ENCODE results near the gene ITGA5.

Gene ITGA5

DNA sequence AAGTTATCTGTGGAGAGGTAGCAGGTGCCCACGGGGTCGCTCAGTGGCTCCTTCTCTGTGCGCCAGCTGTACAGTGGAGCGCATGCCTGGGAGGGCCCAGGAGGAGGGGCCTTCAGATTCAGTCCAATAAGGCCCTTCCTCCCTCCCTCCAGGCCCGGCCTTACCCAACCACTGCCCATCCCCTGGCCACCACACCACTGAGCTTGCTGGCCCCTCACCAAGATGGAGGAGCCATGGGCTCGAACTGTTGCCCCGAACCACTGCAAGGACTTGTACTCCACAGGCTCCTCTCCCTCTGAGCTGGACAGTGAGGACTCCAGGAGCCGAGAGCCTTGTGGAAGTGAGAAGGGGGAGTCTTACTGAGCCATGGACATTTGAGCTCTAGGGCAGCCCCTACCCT lies 9.8 kb downstream of the ITGA5 start:
- DNase-seq, result no peak

DNA sequence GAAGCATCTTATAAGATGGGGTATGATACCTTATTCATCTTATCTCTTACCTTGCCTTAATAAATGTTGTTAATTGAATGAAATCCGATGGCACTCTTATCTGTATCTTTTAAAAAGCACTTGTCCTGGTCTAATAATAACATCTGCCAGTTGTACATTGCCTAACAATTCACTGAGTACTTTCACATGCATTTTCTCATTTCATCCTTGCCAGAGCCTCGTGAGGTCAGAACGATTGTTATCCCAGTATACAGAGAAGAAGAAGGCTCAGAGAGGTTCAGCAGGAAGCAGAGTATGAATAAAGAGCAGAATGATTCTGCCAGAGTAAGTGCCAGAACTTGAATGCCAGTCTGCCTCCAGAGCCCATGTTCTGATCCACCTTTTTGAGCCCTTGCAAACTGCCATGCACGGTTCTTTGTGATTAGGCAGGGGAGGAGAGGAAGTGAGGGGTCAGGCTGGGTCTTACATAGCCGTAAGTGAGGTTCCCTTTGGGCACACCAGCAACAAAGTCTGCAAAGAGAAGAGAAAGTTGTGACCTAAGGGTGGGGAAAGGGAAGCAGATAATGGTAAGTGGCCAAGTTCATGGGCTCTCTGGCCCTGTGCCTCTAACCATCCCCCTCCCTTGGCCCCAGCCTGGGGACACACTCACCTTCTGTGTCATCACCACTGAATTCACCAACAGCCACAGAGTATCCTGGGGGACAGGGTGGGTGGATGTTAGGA lies 11.7 kb downstream of the ITGA5 start:
- peak; percentile 77 for DNase-seq

DNA sequence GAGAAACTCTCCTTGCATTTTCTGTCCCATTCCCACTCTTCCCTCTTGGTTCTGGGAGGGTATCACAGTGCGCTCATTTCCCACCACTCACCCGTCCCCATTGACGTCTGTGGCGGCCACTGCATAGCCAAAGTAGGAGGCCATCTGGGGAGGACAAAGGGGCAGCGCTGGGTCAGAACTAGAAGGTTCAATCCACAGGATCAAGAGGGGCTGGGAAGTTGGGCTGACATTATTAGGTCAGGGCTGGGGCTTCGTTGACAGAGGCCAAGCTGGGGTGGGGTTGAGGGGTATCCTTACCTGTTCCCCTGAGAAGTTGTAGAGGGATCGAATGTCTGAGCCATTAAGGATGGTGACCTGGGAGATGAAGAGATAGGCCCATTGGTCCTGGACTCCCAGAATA lies 13.5 kb downstream of the ITGA5 start:
- no peak for DNase-seq

DNA sequence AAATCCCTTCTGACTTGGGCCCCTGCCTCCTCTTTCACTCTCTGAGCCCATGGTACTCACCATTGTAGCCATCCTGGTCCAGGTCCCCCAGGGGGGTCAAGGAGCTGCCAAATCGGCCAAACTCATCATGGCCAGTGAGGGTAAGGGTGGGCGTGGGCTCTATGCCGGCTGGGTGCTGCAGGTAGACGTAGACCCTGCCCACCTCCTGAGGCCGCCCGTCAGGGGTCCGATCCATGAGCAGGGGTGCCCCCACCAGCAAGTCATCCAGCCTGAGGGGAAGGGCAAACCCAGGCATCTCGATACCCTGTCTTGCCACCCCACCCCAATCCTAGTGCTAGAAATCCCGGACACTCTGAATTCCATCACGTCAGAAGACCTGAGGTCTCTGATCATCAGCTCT lies 14.0 kb downstream of the ITGA5 start:
- no peak for DNase-seq

DNA sequence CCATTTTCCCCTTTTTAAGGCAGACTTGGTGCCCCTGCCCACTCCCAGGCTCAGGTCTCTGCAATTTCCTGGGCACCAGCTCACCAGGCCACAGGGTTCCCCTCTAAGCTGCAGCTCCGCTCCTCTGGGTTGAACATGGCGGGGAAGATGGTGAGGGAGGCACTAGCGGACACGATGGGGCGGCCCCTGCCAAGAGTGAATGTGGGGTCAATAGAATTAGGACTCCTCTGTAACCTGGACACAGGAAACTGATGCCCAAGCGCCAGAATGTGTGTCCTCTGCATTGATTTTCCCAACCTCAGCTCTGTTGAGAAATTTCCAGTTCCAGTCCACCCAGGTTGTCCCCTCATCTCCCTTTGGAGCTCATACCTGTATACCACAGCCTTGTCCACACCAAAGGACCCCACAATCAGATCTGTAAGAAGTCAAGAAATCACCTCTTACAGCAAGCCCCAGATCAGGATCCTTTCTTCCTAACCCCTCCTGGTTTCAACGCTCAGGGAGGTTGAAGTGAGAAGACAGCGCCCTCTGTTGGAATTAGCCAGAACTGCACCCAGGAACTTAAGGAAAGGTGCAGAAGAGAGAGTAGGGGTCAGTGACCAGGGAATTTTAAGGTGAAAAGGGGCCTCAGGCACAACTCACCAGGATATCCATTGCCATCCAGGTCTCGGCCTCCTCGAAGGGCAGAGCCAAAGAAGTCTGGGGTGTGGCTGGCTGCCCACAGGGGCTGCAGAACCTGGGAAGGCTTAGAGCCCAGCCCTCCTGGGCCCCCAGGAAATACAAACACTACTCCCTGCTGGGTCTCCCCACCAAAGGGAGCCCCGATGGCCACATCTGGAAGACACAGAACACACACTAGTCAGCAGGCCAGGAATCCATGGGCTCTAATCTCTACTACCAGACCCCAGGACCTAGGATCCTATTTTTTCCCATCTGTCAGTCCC lies 14.7 kb downstream of the ITGA5 start:
- peak; percentile 66 for DNase-seq

DNA sequence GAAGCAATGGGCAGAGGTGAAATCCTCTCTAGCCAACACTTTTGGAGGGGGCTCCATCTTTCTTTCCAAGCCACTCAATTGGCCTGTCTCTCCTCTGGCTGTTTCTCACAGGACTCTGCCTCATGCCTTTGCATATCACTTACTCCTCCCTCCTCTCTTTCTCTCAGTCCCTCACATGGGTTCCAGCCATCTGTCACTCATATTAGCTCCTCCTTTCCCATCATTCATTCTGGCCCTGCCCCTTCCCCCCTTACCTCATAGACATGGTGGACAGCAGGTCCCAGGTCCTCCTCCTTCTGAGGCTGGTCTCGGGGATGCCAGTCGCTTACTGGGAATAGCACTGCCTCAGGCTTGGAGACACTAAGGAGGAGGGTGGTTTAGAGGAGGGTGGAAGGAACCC lies 17.9 kb downstream of the ITGA5 start:
- no peak for DNase-seq

DNA sequence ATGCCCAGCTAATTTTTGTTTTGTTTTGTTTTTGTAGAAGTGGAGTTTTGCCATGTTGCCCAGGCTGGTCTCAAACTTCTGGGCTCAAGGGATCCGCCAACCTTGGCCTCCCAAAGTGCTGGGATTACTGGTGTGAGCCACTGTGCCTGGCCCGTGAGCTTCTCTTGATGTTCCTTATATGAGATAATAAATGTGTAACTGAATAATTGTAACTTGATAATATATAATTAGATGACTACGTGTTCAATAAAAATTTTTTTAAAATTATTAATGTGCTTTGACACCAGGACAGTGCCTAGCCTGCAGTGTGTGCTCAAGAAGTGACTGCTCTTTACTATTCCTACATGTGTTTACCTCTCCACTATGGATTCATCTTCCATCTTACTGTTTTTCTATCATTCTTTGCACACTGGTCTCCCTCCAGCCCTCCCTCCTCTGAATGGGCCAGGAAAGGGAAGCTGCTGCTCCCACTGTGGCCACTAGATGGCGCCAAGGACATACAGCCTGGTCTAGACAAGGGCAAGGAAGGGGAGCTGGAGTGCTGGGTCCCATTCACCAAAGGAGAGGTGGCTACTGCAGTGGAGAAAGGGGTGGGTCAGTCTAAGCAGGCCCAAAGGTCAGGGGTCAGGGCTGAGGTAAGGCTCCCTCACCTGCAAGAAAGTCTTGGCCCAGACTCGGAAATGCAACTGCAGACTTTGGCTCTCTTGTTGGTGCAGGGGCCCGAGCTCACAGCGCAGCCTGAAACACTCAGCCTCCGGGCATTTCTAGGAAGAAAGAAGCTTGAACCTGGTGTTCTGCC lies 19.9 kb downstream of the ITGA5 start:
- DNase-seq, result peak; percentile 79

DNA sequence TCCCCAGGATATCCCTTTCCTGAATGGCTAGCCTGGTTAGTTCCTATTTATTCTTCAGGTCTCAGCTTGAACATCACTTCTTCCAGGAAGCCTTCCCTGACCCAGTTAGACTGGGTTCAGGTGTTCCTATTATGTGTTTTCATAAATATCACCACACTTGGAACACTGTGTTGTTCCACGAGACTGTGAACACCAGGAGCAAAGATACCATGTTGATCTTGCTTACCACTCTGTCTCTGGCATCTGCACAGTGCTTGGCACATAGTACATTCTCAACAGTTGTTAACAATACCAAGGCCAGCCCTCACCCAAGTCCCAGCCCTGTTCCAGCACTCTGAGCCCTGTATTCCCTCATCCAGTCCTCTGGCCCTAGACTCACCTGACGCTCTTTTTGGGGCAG lies 20.8 kb downstream of the ITGA5 start:
- DNase-seq, result no peak

DNA sequence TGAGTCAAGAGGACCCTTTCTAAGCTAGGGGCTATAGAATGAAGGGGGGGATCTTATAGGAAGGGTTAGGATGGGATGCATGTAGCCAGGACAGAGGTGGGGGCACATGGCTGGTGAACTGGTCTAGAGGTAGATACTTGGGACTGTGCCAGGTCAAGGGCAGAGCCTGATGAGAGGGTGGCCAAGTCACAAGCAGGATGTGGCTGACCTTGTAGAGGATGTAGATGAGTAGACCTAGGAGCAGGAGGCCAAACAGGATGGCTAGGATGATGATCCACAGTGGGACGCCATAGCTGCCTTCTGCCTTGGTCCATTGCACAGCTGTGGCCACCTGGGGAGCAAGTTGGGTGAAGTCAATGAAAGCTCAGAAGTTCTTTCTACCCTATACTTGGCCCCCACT lies 21.9 kb downstream of the ITGA5 start:
- no peak for DNase-seq

DNA sequence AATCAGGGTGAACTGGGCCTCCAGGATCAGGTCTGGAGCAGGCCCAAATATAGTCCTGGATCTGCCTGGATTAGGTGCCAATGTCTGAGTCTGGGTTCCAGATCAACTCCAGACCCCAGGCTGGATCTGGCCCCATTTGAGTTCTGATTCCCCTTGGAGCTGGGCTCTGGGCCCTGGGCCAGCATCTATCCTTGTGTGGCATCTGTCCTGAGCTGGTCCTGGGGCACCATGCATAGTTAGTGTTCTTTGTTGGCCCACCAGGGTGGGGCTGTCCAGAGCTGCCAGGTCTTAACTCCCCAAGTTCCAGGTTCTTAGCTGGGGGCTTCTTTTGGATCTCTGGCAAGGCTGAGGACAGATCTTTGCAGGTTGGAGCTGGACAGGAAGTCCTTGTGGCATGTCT lies 23.5 kb downstream of the ITGA5 start:
- DNase-seq, result no peak

DNA sequence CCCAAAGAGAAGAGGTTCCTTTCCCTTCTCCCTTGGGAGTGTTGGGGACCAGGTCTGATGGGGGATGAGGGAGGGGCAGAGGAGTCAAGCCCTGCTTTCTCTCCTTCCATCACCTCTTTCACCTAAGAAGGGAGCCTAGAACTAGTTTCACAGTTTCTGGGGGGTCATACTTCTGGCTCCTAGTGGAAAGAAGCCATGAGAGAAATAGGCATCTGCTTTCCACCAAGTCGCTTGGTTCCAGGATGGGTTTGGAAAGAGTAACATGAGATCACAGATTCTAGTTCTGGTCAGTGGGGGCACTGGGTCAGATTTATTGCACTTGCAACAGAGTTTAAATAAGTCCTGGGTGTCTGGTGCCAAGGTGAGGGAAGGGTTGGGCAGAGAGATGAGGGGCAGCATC lies 24.1 kb downstream of the ITGA5 start:
- no peak for DNase-seq

DNA sequence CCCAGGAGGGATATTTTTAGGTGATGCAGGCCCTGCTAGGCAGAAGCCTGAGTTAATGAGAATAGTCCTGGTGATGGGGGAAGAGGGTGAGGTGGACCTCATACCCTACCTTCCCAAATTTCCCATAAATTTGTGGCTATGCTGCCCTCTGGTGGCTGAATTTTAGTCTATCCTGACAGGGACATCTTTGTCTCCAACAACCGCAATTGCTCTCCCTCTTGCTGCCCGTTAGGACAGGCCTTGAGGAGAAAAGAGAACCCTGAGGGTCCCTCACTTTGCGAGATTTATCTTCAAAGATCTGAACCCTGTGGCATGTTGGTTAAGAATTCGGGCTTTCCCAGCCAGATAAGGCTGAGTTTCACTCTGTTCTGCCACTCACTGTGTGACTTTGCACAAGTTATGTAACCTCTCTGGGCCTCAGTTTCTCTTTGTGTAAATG lies 24.8 kb downstream of the ITGA5 start:
- DNase-seq, result peak; percentile 75

DNA sequence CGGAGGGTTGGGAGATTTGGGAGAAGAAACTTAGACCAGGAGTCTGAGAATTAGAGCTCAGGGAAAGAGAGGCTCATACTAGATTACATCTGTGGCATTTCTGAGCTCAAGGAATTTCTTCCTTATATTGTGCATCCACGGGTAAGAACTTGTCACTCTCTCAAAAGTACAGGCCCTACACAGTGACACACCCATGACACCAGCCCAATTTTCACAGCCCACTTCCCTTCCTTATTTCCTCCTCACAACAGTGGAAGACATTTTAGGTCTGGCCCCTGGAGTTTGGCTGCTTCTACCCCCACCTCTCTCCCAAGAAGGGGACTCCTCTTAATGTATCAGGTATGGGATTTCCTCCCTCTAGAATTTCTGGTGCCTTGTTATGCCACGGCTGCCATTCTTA lies 25.3 kb downstream of the ITGA5 start:
- peak; percentile 58 for DNase-seq

DNA sequence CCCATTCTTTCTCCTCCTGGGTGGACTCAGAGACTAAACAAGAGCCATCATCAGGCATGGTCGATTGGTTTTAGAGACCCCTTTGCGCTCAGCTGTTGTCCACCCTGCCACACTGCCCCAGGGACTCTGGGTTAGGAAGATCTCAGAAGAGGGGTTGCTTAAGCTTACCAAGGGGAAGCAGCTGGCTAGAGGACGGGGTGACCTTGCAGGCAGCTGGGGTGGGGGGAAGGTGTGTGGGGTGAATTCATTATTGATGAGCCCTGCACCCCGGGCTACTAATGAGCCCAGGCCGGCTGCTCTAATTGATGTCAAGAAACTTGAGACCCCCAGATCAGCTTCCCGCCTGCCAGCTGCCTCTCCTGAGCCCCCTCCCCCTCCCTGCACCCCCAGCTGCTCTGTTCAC lies 25.9 kb downstream of the ITGA5 start:
- no peak for DNase-seq

DNA sequence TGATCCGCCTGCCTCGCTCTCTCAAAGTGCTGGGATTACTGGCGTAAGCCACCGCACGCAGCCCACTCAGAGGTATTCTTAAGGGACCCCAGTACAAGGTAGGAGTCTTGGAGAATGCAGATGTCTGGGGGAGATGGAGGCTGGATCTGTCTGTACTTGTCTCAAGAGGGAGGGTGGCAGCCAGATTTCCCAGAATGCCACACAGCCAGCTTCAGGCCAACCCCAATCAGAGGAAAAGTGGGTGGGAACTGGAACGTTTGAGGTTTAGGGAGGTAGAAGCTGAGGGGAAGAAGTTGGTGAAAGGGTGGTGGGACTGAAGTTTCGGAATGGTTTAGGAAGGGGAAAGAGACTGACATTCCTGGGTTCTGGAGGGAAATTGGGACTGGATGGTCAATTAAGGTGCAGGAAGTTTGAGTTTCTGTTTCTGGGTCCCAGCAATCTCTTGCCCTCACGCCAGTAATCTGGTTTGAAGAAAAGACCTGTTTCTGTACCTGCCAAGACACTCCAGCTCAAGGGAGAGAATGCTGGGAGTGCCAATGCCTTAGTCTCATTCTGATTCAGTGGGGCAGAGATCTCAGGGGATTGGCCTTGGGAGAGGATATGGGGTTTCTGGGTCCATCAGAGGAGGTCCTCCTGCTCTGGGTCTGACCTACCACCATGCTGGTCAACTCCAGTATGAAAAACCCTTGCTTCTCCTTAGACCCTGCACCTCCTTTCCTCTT lies 26.4 kb downstream of the ITGA5 start:
- no peak for DNase-seq

DNA sequence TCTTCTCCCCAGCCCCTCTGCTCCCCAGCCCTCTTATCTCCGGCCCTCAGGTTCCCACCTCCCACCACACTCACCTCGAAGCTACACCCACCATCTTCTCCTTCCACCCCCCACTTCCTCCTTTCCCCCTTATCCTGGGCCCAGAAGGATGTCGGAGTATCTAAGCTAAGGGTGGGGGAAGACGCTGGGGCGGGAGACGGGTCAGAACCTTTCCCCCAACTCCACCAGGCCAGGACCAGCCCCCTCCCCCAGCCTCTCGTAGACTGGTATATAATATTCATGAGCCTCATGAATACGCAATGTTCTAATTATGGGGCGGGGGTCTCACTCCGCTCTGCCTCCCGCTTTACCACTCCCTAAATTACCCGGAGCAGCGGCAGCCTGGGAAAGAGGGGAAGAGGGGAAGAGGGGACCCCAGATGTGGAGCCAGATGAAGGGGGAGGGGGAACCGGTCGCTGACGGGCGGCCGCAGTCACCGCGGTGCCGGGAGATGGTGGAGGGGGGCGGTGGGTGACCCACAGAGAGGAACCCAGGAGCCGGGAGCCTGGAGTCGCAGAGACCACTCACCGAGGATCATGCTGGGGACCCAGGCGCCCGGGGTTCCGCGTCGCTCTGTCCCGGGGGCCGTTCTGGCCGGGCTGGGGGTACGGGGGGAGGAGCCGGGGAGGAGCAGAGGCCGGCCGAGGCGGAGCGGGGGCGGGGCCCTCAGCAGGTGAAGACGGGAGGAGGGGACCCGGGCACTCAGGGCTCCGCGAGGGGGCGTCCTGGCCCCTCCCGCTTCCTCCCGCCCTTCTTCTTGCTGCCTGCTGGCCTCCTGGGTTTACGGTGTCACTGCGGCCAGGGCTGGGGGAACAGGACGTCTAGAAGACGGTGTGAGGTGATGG lies 28.2 kb downstream of the ITGA5 start:
- no peak for DNase-seq

DNA sequence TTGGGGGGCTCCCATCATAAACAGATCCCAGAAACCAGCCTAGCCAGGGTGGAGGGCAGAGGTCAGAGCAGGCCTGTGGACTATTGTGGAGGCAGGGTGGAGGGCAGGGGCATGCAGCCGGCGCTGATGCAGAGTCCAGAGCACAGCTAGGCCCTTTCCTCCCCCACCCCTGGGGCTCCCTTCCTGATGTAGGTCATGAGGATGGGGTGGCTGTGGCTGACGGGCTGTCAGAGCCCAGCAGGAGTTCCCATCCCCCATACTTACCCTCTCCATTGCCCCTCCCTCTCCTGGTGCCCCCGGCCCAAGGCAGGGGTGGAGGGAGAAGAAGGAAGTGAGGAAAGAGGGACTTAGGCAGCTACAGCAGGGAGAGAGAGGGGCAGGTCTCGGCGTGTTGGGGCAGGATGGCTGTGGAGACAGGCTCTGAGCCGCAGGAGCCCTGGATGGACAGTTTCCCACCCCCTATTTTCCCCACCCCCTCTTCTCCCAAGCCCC lies 28.8 kb downstream of the ITGA5 start:
- DNase-seq, result no peak

DNA sequence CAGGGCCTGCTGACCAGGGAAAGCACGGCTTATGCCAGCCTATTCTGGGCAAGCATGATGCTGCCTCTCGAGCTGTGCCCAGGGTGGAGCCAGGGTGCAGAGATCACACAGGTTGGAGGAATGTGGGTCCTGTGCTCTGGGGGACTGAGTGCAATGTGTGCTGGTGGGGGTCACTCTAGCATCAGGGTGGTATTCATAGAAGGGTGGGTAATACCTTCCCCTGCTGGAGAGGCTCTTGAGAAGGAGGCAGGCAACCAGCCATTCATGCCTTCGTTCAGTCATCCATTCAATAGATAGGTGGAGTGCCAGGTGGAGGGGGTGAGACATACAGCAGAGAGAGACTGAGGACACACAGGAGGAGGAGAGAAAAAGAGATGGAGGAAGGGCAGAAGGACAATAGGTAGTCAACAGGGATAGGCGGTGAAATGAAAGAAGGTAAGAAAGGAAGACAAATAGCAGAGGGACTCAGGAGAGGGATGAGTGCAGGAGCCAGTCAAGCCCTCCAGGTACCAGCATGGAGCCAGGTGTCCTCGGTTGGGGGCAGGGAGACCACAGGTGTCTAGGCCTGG lies 29.4 kb downstream of the ITGA5 start:
- DNase-seq, result no peak

DNA sequence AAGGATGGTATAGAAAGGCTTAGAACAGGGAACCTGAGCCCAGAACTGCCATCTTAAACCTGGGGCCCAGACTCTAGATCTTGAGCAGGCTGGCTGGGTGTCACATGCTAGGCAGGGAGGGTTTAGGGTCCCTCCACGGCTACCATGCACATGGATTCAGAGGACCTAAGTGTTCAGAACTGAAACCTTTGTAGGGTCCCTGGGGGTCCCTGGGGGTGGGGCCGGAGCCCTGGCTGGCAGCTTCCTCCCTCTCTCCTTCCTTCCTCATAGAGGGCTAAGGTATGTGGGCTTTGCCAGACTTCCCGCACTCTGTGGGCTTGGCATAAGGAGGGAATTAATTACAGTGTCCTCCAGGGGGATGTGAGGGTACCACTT lies 29.9 kb downstream of the ITGA5 start:
- DNase-seq, result no peak

DNA sequence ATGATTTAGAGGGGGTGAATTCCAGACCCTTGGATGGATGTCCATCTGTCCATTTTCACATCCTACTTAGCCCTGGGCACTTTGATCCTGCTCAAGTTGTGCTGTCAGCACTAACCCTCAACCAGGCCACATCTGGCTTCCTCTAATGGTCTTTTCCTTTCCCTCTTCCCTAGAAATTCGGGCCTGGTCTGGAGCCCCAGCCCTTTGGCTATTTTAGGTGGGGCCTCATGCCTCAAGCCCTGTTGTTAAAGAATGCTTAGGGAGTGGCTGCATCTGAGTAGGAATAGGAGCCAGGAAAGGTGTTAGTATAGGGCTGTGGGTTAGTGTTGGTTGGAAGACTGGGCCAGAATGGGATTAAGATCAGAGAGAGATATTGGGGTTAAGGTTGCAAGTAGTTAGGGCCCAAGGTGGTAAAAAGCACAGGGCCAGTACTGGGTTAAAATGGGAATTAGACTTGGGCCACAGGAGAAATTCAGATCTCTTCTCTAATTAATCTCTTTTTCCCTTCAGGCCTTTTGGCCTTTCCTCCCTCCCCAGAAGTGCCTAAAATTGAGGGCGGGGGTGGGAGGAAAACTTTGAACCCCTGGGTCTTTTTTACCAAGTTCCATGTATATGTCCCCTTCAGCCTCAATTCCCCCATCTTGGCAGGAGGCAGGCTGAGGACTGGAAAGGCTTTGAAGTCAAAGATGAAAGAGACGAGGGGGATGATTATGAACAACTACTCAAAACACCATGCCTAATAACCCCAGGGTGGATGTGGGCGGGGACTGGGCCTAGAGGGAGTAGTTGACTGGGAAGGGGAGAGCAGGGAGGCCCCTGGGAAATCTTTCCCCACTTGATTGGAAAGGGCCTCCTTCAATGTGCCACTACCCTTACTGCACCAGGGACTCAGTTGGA lies 30.6 kb downstream of the ITGA5 start:
- DNase-seq, result no peak

All from inflammatory macrophage treated with lipopolysaccharide for 4 hours (primary cell).